Measurements from ENCODE around the gene CTXND1. TPM values are rescaled to one million over a fixed set of nuclear protein-coding genes. Genes with fewer than 3 reads are reported as not detected.

The CTXND1 gene
- total RNA-seq, 4 donors from 2014 or later: 0.14 to 0.64 TPM; not detected in 2

GRCh38 chr15:80233581-80233980, 18.4 kb downstream of the CTXND1 start:
- Histone ChIP-seq H3K27ac (no peak overlapping the region), H3K27me3 (peaks cover 7% of the 10 kb centered on the region), H3K9me3 (no peaks in the 10 kb centered on the region), H3K4me1 (no peaks in the 10 kb centered on the region), H3K4me3 (no peak overlapping the region), H3K36me3 (no peaks in the 10 kb centered on the region)
- 60 to 65% methylated on average over 1 to 9 of the region's 9 CpGs for WGBS, 2 donors (ENCODE audit: low coverage in 1 of 2)
- no peak for DNase-seq
- in situ Hi-C loops (cut with MboI; ENCODE audit: low pct_ligation_motif_present in 1 of 4, low pct_unique_long_range_greater_than_20kb in 1 of 4, low sequenced_read_pairs in 3 of 4): no loop called here
- intact Hi-C loops (cut with DNase I; ENCODE audit: low total_unique reads): no loop called here
- no peak for TF ChIP-seq CTCF (IDR thresholded peaks at IDR 0.05)
- no peak for TF ChIP-seq POLR2AphosphoS5 (IDR thresholded peaks at IDR 0.05)
- TF ChIP-seq EP300 (IDR thresholded peaks at IDR 0.05; ENCODE audit: low read depth): no peak
- no peak for TF ChIP-seq POLR2A (IDR thresholded peaks at IDR 0.05)

GRCh38 chr15:80231371-80231770, 20.6 kb downstream of the CTXND1 start:
- no peaks in the 10 kb centered on the region for H3K9me3 ChIP-seq
- no peaks in the 10 kb centered on the region for H3K4me1 ChIP-seq
- H3K27ac ChIP-seq: no peak overlapping the region
- no peak overlapping the region for H3K4me3 ChIP-seq
- DNase-seq: no peak
- in situ Hi-C loops (cut with MboI; ENCODE audit: low pct_ligation_motif_present in 1 of 4, low pct_unique_long_range_greater_than_20kb in 1 of 4, low sequenced_read_pairs in 3 of 4) (no loop called here), intact Hi-C loops (cut with DNase I; ENCODE audit: low total_unique reads) (no loop called here)
- TF ChIP-seq EP300 (IDR thresholded peaks at IDR 0.05; ENCODE audit: low read depth): no peak
- 38 to 59% methylated on average over 1 to 2 of the region's 2 CpGs for WGBS, 2 donors (ENCODE audit: low coverage in 1 of 2)
- H3K36me3 ChIP-seq: no peaks in the 10 kb centered on the region
- peaks cover 15% of the 10 kb centered on the region for H3K27me3 ChIP-seq

GRCh38 chr15:80228959-80229610, 22.9 kb downstream of the CTXND1 start:
- DNase-seq: no peak
- 80 to 87% methylated on average over 4 to 7 of the region's 7 CpGs for WGBS, 2 donors (ENCODE audit: low coverage in 1 of 2)
- Histone ChIP-seq H3K27ac (no peak overlapping the region), H3K4me3 (no peak overlapping the region), H3K4me1 (no peaks in the 10 kb centered on the region), H3K27me3 (peaks cover 17% of the 10 kb centered on the region), H3K9me3 (no peaks in the 10 kb centered on the region), H3K36me3 (no peaks in the 10 kb centered on the region)
- intact Hi-C loops (cut with DNase I; ENCODE audit: low total_unique reads) (no loop called here), in situ Hi-C loops (cut with MboI; ENCODE audit: low pct_ligation_motif_present in 1 of 4, low pct_unique_long_range_greater_than_20kb in 1 of 4, low sequenced_read_pairs in 3 of 4) (no loop called here)
- TF ChIP-seq CTCF (IDR thresholded peaks at IDR 0.05): no peak
- no peak for TF ChIP-seq POLR2A (IDR thresholded peaks at IDR 0.05)
- TF ChIP-seq EP300 (IDR thresholded peaks at IDR 0.05; ENCODE audit: low read depth): no peak
- no peak for TF ChIP-seq POLR2AphosphoS5 (IDR thresholded peaks at IDR 0.05)

GRCh38 chr15:80219955-80220354, 32.1 kb downstream of the CTXND1 start:
- 81 to 89% methylated on average over 2 of the region's 2 CpGs for WGBS, 2 donors (ENCODE audit: low coverage in 1 of 2)
- TF ChIP-seq EP300 (IDR thresholded peaks at IDR 0.05; ENCODE audit: low read depth) (no peak), CTCF (IDR thresholded peaks at IDR 0.05) (no peak), POLR2A (IDR thresholded peaks at IDR 0.05) (no peak), POLR2AphosphoS5 (IDR thresholded peaks at IDR 0.05) (no peak)
- in situ Hi-C loops (cut with MboI; ENCODE audit: low pct_ligation_motif_present in 1 of 4, low pct_unique_long_range_greater_than_20kb in 1 of 4, low sequenced_read_pairs in 3 of 4) (no loop called here), intact Hi-C loops (cut with DNase I; ENCODE audit: low total_unique reads) (no loop called here)
- Histone ChIP-seq H3K4me3 (no peak overlapping the region), H3K36me3 (no peaks in the 10 kb centered on the region), H3K9me3 (no peaks in the 10 kb centered on the region), H3K27ac (no peak overlapping the region), H3K4me1 (no peaks in the 10 kb centered on the region), H3K27me3 (no peaks in the 10 kb centered on the region)
- DNase-seq: no peak
